C4-2B (cell line): ENCODE data around the gene NKTR.

ENCODE experiments used
- CTCF ChIP-seq: fragments of 450-650 bp; conservative IDR thresholded peaks from 2 replicates; pipeline ENCODE4 v1.5.1; 2017; ENCODE audit warnings: mild to moderate bottlenecking
- ZFX ChIP-seq: fragments of 450-650 bp; IDR thresholded peaks from 2 replicates; pipeline ENCODE4 v1.6.1; 2017

- no peak for TF ChIP-seq CTCF
- TF ChIP-seq ZFX = no peak
Measured at GRCh38 chr3:42652611-42653302, 52.3 kb downstream of the NKTR start.
